Measurements from ENCODE around the gene BACE2. TPM values are rescaled to one million over a fixed set of nuclear protein-coding genes. Genes with fewer than 3 reads are reported as not detected.

BACE2 gene
- total and polyA plus RNA-seq, 2 of the 4 experiments (the other 2 are of a cell fraction) = 17.0 to 35.5 TPM

DNA sequence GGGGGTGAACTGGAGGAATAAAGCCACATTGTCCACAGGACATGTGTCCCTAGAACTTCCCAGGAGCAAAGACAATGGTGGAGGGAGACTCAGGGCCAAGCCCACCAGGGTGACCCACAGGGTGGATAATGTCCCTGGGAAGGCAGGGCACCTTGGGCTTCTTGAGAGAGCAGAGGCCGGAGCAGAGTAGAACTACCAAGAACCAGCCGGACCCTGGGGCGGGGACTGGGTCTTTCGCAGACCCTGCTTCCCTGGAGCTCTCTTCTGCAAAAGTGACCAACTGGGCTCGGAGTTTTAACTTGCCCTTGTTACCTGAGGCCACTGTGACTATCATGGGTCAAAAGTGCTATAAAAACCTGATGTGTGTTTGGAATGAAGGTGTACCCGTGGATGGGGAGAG lies 147.8 kb downstream of the BACE2 start:
- no peak overlapping the region for H3K9ac ChIP-seq (ENCODE audit: low read depth, low read length)
- DNase-seq (no peak), ATAC-seq (ENCODE audit: low read depth) (no peak)
- intact Hi-C loops (cut with micrococcal nuclease) = no loop called here
- POLR2A ChIA-PET (ENCODE audit: unreplicated experiment) = no interaction called here
- no peak overlapping the region for H3K27ac ChIP-seq (ENCODE audit: insufficient read depth, low read length)
- no peak overlapping the region for H2BK5ac ChIP-seq (ENCODE audit: low read depth, low read length, poor library complexity, severe bottlenecking)
- no peak overlapping the region for H4K8ac ChIP-seq (ENCODE audit: low read depth in 2 of 2, low read length in 2 of 2)
- H4K20me1 ChIP-seq (ENCODE audit: insufficient read depth, low read length) = no peaks in the 10 kb centered on the region
- no peak overlapping the region for H3K56ac ChIP-seq (ENCODE audit: extremely low read depth, insufficient read depth, low read length)
- no peak overlapping the region for H2BK15ac ChIP-seq (ENCODE audit: low read depth, low read length)
- H2AFZ ChIP-seq (replicated peaks; ENCODE audit: low read length, poor library complexity) = no peak overlapping the region
- H3K4ac ChIP-seq (ENCODE audit: low read depth, low read length) = no peak overlapping the region
- peaks cover 36% of the 10 kb centered on the region for H3K27me3 ChIP-seq (ENCODE audit: control insufficient read depth, insufficient read depth, low read length)
- H3K79me1 ChIP-seq (ENCODE audit: low read depth in 1 of 2, low read length in 2 of 2) = no peaks in the 10 kb centered on the region
- no peak overlapping the region for H4K5ac ChIP-seq (ENCODE audit: low read depth, low read length)
- TF ChIP-seq CHD1 (IDR thresholded peaks at IDR 0.05; ENCODE audit: low read depth, low read length) = no peak
- TF ChIP-seq MAFK (IDR thresholded peaks at IDR 0.05; ENCODE audit: low read depth, low read length) = no peak
- no peak for TF ChIP-seq RAD21 (IDR thresholded peaks at IDR 0.05; ENCODE audit: low read length)
- TF ChIP-seq NFE2L2 (IDR thresholded peaks at IDR 0.05; ENCODE audit: low read depth, low read length) = no peak
- no peak for TF ChIP-seq MAZ (IDR thresholded peaks at IDR 0.05; ENCODE audit: borderline replicate concordance, low read depth, low read length)
- TF ChIP-seq RFX5 (IDR thresholded peaks at IDR 0.05; ENCODE audit: low read depth, low read length) = no peak
- TF ChIP-seq, protein P1, sequence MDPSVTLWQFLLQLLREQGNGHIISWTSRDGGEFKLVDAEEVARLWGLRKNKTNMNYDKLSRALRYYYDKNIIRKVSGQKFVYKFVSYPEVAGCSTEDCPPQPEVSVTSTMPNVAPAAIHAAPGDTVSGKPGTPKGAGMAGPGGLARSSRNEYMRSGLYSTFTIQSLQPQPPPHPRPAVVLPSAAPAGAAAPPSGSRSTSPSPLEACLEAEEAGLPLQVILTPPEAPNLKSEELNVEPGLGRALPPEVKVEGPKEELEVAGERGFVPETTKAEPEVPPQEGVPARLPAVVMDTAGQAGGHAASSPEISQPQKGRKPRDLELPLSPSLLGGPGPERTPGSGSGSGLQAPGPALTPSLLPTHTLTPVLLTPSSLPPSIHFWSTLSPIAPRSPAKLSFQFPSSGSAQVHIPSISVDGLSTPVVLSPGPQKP (IDR thresholded peaks at IDR 0.05; ENCODE audit: borderline replicate concordance, low read depth, low read length) = no peak
- TF ChIP-seq POLR2A (IDR thresholded peaks at IDR 0.05; ENCODE audit: low read depth, low read length) = no peak
- TF ChIP-seq FOS (IDR thresholded peaks at IDR 0.05; ENCODE audit: low read depth, low read length) = no peak
- no peak for TF ChIP-seq MXI1 (IDR thresholded peaks at IDR 0.05; ENCODE audit: borderline replicate concordance, low read depth, low read length)
- TF ChIP-seq, protein P2, sequence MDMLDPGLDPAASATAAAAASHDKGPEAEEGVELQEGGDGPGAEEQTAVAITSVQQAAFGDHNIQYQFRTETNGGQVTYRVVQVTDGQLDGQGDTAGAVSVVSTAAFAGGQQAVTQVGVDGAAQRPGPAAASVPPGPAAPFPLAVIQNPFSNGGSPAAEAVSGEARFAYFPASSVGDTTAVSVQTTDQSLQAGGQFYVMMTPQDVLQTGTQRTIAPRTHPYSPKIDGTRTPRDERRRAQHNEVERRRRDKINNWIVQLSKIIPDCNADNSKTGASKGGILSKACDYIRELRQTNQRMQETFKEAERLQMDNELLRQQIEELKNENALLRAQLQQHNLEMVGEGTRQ (IDR thresholded peaks at IDR 0.05; ENCODE audit: low read depth, low read length) = no peak
- TF ChIP-seq, protein P3, sequence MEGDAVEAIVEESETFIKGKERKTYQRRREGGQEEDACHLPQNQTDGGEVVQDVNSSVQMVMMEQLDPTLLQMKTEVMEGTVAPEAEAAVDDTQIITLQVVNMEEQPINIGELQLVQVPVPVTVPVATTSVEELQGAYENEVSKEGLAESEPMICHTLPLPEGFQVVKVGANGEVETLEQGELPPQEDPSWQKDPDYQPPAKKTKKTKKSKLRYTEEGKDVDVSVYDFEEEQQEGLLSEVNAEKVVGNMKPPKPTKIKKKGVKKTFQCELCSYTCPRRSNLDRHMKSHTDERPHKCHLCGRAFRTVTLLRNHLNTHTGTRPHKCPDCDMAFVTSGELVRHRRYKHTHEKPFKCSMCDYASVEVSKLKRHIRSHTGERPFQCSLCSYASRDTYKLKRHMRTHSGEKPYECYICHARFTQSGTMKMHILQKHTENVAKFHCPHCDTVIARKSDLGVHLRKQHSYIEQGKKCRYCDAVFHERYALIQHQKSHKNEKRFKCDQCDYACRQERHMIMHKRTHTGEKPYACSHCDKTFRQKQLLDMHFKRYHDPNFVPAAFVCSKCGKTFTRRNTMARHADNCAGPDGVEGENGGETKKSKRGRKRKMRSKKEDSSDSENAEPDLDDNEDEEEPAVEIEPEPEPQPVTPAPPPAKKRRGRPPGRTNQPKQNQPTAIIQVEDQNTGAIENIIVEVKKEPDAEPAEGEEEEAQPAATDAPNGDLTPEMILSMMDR (conservative IDR thresholded peaks at IDR 0.05; ENCODE audit: low read depth, low read length) = no peak
- no peak for TF ChIP-seq CEBPB (IDR thresholded peaks at IDR 0.05; ENCODE audit: low read depth, low read length)
- TF ChIP-seq SMC3 (IDR thresholded peaks at IDR 0.05; ENCODE audit: low read depth, low read length) = no peak
- no peak for TF ChIP-seq RCOR1 (IDR thresholded peaks at IDR 0.05; ENCODE audit: insufficient replicate concordance, low read length)
- TF ChIP-seq BHLHE40 (IDR thresholded peaks at IDR 0.05; ENCODE audit: low read depth, low read length) = no peak
- no peak overlapping the region for H2BK20ac ChIP-seq (ENCODE audit: low read depth, low read length)
- H3K14ac ChIP-seq (replicated peaks; ENCODE audit: low read depth, low read length) = no peak overlapping the region
- no peak overlapping the region for H2AK5ac ChIP-seq (ENCODE audit: low read depth, low read length)
- H3K9me3 ChIP-seq (ENCODE audit: control insufficient read depth, insufficient read depth, low read length) = no peaks in the 10 kb centered on the region
- H3K4me1 ChIP-seq (ENCODE audit: control insufficient read depth, insufficient read depth, low read length) = no peaks in the 10 kb centered on the region
- no peak overlapping the region for H4K91ac ChIP-seq (ENCODE audit: insufficient read depth, low read depth, low read length)
- CTCF ChIA-PET = no interaction called here
- no peak overlapping the region for H3K4me3 ChIP-seq (ENCODE audit: insufficient read depth, low read depth, low read length)
- no peak overlapping the region for H3K4me2 ChIP-seq (ENCODE audit: low read depth, low read length)
- WGBS, 2 experiments (ENCODE audit: extremely low coverage in 2 of 2, insufficient read length in 1 of 2) = 94% methylated on average over 3 of the region's 6 CpGs; no CpG with 5 or more reads in 1 of the 2 experiments
- no peaks in the 10 kb centered on the region for H3K36me3 ChIP-seq (ENCODE audit: control insufficient read depth, insufficient read depth, low read length)
- no peak overlapping the region for H3K18ac ChIP-seq (ENCODE audit: low read depth, low read length)
- dilution Hi-C loops (cut with HindIII; ENCODE audit: low sequenced_read_pairs, unreplicated experiment) = no loop called here
- in situ Hi-C loops (cut with MboI; ENCODE audit: low sequenced_read_pairs) = no loop called here
- H3K9me1 ChIP-seq (ENCODE audit: insufficient read depth, low read length) = no peaks in the 10 kb centered on the region
- H3K23ac ChIP-seq (ENCODE audit: low read depth, low read length) = no peak overlapping the region
- H2BK120ac ChIP-seq (ENCODE audit: low read depth, low read length) = no peak overlapping the region
- BruUV-seq (replicated peaks) = no TSS peak
- no peak overlapping the region for H2AK9ac ChIP-seq (replicated peaks; ENCODE audit: low read depth, low read length, poor library complexity)

Data from IMR-90 (cell line).